Kidney capillary endothelial cell (primary cell): ENCODE results near the gene MVK.
"Not testable (repeated sequence)": the region's sequence is repeated elsewhere in the genome, so short reads cannot be mapped to it uniquely, and the experiment has no call there.

Experiments
- DNase-seq: peaks from one replicate; pipeline ENCODE4 v3.0.0-alpha.2; 2018; ENCODE audit warnings: low spot score

The MVK gene

DNA sequence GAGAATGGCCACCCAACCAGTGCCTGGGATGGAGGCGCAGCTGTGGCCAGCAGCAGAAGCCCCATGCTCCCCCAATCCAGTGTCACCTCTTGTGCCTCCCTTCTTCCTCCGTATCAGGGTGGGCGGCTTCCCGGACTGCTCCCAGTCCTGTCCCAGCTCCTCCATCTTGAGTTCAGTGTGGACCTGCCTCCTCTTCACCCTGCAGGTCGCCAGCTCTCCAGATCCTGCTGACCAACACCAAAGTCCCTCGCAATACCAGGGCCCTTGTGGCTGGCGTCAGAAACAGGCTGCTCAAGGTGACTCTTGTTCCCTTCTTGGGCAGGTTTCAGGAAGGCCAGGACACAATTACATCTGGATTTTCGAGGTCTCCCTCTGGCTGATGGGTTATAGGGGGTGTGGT is 17.0 kb downstream of the MVK start:
- no peak for DNase-seq

GRCh38 chr12:109591041-109591440 is 17.4 kb downstream of the MVK start:
- no peak for DNase-seq

- no peak for DNase-seq
These were observed 18.8 kb downstream of the MVK start for GRCh38 chr12:109592195-109592904.

- no peak for DNase-seq
These were observed 19.3 kb downstream of the MVK start for GRCh38 chr12:109592905-109593272.

DNA sequence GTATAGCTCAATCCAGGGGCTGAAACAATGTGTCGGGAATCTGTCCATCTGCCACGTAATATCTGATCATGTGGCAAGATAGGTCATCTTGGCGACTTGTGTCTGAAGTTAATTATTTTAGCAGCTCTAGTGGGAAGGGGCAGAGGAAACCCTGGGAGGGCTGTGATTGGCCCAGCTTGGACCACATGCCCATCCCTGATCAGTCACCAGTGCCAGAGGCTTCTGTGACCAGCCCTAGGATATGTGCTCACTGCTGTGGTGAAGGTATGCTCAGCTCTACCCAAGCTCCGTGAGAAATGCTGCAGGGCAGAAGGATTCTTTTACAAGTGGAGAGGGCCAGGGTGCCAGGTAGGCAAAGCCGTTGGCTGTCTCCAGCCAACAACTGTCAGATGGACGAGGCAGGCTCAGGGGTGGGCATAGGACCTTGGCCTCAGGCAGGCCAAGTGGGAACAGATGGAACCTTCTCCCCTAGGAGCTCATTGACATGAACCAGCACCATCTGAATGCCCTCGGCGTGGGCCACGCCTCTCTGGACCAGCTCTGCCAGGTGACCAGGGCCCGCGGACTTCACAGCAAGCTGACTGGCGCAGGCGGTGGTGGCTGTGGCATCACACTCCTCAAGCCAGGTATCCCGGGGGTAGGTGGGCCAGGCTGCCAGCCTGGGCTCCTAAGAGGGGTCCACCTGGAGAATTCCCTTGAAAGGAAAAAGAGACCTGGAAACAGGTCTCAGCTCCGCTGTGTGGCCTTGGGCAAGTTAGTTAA is 21.1 kb downstream of the MVK start:
- no peak for DNase-seq

DNA sequence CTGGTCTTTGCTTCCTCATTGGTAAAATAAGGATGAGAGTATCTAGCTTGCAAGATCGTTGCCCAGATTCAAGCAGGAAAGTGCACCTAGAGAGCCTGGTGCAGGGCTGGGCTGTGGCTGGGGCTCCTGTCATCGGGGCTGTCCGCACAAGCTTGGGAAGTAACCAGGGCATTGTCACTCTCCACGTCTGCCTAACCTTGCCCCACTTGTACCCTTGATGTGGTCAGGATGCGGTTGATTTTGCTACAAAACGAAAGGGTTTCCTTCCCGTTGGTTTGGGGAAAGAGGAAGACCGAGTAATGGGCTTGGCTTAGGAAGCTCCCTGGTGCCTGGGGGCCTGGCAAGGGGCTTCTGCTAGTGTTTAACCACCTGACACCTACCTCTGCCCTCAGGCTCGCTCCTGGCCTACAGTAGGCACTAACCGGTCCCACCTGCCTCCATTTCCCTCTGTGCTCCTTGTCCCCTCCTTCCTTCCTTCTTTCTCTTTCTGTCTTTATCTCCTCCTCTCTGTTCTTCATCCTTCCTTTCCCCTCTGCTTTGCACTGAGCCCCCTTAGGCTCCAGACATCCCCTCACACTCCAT is 21.8 kb downstream of the MVK start:
- no peak for DNase-seq

DNA sequence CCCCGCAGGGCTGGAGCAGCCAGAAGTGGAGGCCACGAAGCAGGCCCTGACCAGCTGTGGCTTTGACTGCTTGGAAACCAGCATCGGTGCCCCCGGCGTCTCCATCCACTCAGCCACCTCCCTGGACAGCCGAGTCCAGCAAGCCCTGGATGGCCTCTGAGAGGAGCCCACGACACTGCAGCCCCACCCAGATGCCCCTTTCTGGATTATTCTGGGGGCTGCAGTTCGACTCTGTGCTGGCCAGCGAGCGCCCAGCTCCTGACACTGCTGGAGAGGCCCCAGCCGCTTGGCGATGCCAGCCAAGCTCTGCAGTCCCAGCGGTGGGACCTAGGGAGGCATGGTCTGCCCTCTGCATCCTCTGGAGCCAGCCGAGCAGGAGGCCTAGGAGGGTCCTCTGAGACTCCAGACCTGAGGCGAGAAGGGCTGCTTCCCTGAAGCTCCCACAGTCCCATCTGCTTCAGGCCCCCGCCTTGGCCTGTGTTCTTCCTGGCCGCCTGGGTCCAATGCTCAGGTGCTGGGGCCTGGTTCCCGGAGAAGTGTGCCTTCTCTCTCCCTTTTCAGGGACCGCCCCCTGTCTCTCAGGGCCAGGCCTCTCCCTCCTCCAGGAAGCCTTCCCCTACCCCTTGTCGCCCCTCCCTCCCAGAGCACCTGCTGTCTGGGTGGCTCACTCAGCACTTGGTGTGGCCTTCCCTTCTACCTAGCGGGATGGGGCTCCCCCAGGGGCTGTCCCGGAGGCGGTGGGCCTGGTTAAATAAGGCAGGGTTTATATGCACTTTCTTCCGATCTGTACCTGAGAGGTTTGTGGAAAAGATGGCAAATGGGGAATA is 23.0 kb downstream of the MVK start:
- DNase-seq = no peak

DNA sequence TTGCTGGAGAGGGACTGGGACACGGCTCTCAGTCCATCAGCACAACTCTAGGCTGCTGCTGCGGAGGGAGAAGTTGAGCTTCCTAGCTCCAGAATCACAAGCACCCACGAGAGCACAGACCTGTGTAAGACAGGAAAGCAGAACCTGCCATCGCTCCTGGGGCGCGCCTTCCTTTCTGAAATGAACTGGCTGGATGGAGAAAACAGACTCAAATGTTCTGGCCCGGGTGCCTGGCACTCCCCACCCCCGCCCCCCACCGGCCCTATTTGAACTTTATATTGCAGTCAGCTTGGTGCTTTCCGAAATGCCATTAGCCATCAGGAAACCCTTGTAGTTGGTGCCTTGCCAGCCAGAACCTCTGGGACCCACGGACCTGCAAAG is 23.8 kb downstream of the MVK start:
- DNase-seq = no peak

- peak; percentile 63 for DNase-seq
These were observed 24.3 kb downstream of the MVK start for GRCh38 chr12:109597795-109598427.

- DNase-seq = no peak
These were observed 24.8 kb downstream of the MVK start for GRCh38 chr12:109598428-109598854.

DNA sequence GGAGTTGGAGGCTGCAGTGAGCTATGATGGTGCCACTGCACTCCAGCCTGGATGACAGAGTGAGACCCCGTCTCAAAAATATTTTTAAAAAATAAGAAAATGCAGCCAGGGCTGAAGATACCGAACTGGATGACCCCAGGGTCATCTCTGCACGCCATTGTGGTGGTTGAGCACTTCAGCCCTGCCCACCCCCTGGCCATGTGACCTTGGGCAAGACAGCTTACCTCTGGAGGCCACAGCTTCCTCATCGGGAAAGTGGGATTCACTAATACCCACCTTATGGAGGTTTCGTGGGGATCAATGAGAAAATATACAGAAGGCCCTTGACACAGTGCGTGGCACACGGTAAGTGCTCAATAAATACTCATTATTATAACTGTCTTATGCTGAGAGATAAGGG is 25.5 kb downstream of the MVK start:
- no peak for DNase-seq

DNA sequence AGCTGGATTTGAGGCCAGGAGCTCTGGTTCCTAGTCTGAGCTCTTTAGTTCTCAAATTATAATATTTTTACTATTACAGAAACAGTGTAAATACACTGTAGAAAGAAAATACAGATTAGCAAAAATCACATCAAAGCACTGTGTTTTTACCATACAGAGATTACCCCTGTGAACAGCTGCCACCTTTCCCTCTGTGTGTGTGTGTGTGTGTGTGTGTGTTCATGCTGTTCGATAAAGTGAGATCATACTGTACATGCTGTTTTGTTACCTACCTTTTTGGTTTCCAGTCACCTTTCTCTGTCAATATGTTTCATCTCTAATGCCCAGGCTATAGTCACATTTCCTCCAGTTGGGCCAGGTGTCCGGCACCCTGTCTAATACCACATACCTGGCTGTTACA is 26.9 kb downstream of the MVK start:
- no peak for DNase-seq

GRCh38 chr12:109600995-109601394 is 27.4 kb downstream of the MVK start:
- DNase-seq = no peak

DNA sequence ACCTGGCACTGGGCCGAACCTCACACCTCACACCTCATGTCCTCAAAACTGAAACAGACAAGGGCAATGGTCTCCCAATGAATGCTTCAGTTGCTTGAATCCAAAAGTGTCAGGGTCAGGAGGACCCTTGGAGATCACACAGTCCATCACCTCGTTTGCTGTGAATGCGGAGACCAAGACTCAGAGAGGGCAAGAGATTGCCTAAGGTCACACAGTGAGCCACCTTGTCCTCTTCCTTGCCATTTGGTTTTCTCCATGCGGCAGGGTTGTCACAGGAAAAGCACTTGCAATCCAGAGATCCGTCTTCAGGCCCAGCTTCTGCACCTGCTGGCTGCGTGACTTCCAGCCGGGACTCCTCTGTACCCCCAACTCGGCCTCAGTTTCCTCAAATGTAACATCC is 28.0 kb downstream of the MVK start:
- DNase-seq = no peak

DNA sequence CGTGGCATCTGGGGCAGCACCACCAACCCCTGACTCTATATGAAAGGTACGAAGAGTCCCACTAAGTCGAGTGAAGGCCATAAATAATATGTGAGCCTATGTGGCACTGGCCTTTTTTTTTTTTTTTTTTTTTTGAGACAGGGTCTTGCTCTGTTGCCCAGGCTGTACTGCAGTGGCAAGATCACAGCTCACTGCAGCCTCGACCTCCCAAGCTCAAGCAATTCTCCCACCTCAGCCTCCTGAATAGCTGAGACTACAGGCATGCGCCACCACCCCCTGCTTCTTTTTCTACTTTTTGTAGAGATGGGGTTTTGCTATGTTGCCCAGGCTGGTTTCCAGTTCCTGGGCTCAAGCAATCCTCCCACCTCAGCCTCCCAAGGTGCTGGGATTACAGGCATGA is 28.5 kb downstream of the MVK start:
- DNase-seq = not testable (repeated sequence)

DNA sequence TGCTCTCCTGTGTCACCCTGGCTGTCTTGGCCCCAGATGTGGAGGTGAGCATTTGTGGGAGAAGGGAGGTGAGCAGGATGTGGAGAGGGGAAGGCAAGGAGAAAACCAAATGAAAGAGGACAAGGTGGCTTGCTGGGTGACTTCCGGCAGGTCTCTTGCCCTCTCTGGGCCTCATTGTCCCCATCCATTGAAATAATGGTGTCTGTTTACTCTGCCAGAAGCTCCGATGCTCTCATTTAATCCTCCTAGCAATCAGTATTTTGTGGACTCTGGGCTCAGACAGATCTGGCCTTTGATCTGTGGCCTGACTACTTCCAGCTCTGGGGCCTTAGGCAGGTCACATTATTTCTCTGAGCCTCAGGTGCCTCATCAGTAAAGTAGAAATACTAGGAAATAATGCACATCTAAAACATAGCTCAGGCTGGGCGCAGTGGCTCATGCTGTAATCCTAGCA is 30.6 kb downstream of the MVK start:
- no peak for DNase-seq

GRCh38 chr12:109605016-109605415 is 31.4 kb downstream of the MVK start:
- no peak for DNase-seq

GRCh38 chr12:109605599-109606228 is 32.1 kb downstream of the MVK start:
- no peak for DNase-seq

GRCh38 chr12:109606320-109607028 is 32.9 kb downstream of the MVK start:
- DNase-seq = no peak

- no peak for DNase-seq
These were observed 34.0 kb downstream of the MVK start for GRCh38 chr12:109607618-109608017.

DNA sequence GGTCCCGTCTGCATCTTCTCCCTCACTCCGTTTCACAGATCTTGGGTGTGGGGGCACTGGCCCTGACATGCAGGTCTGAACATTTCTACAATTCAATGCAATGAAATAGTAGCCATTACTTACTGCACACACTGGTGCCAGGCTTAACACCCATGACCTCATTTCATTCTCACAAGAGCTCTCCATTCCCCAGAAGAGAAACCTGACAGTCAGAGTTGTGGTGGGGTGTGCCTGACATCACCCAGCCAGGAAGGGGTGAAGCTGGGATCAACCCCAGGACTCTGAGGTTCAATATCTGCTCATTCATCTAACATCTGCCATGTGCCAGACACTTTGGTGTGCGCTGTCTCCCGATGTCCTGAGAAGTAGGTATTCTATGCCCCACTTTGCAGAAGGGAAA is 34.7 kb downstream of the MVK start:
- no peak for DNase-seq
